Fibroblast of pulmonary artery (primary cell): Measurements from ENCODE around the gene YY1AP1.
"Not testable (repeated sequence)": the region's sequence is repeated elsewhere in the genome, so short reads cannot be mapped to it uniquely, and the experiment has no call there.

Experiments
- DNase-seq: peaks from one replicate; pipeline ENCODE4 v3.0.0-alpha.2; 2010; ENCODE audit warnings: low read depth
- H3K4me3 ChIP-seq: replicated peaks from 2 replicates; pipeline ENCODE4 v1.5.1; 2011; ENCODE audit warnings: low read depth, mild to moderate bottlenecking, control low read depth, low read length, moderate library complexity
- CTCF ChIP-seq: IDR thresholded peaks from 2 replicates; pipeline ENCODE4 v1.5.1; 2011; ENCODE audit warnings: mild to moderate bottlenecking, control low read depth, low read length, inconsistent platforms; ENCODE audit errors: missing control alignments

Gene YY1AP1

GRCh38 chr1:155688324-155689080, at the start of gene YY1AP1:
Gene YY1AP1, minus strand, starts transcription at chr1:155688774. Its CDS starts 8,338 bp downstream, at chr1:155680436.
- no peak for TF ChIP-seq CTCF
- H3K4me3 ChIP-seq: peak within 1 kb of the TSS; percentile 92
- DNase-seq: peak; percentile 90

- peak; percentile 81 for TF ChIP-seq CTCF
- no peak overlapping the region for H3K4me3 ChIP-seq
- DNase-seq: peak; percentile 85
These were observed 40.7 kb upstream of the YY1AP1 start for GRCh38 chr1:155729031-155729898.

- H3K4me3 ChIP-seq: no peak overlapping the region
- no peak for TF ChIP-seq CTCF
- DNase-seq: no peak
These were observed 36.6 kb upstream of the YY1AP1 start for GRCh38 chr1:155725142-155725541.

- no peak for TF ChIP-seq CTCF
- no peak overlapping the region for H3K4me3 ChIP-seq
These were observed 31.1 kb upstream of the YY1AP1 start for GRCh38 chr1:155719703-155720102.

GRCh38 chr1:155718524-155719115, 30.0 kb upstream of the YY1AP1 start:
- H3K4me3 ChIP-seq, DNase-seq: not testable (repeated sequence)

More at GRCh38 chr1:155719703-155720102, 31.1 kb upstream of the YY1AP1 start:
- no peak for DNase-seq

GRCh38 chr1:155717041-155717440, 28.5 kb upstream of the YY1AP1 start:
- DNase-seq: no peak
- H3K4me3 ChIP-seq: no peak overlapping the region
- no peak for TF ChIP-seq CTCF

- no peak for DNase-seq
- no peak for TF ChIP-seq CTCF
- no peak overlapping the region for H3K4me3 ChIP-seq
These were observed 27.2 kb upstream of the YY1AP1 start for GRCh38 chr1:155715777-155716176.

GRCh38 chr1:155715056-155715455, 26.5 kb upstream of the YY1AP1 start:
- DNase-seq, H3K4me3 ChIP-seq: not testable (repeated sequence)
